Measurements from ENCODE around the gene ASPDH.

GRCh38 chr19:50557009-50557613 is 43.4 kb upstream of the ASPDH start:
- TF ChIP-seq PHF8 (CRISPR knock-in tag; IDR thresholded peaks at IDR 0.05) (no peak), SRSF9 (IDR thresholded peaks at IDR 0.05; ENCODE audit: borderline replicate concordance, insufficient read depth, low read depth, low read length, poor library complexity, severe bottlenecking) (no peak), BHLHE40 (IDR thresholded peaks at IDR 0.05; ENCODE audit: low read length) (no peak), EP300 (IDR thresholded peaks at IDR 0.05; ENCODE audit: low read depth in 2 of 2, low read length in 2 of 2) (no peak), EP300 (CRISPR knock-in tag; IDR thresholded peaks at IDR 0.05; ENCODE audit: borderline replicate concordance) (no peak), MYC (CRISPR knock-in tag; IDR thresholded peaks at IDR 0.05; ENCODE audit: borderline replicate concordance) (no peak)
- TF ChIP-seq, protein P1, sequence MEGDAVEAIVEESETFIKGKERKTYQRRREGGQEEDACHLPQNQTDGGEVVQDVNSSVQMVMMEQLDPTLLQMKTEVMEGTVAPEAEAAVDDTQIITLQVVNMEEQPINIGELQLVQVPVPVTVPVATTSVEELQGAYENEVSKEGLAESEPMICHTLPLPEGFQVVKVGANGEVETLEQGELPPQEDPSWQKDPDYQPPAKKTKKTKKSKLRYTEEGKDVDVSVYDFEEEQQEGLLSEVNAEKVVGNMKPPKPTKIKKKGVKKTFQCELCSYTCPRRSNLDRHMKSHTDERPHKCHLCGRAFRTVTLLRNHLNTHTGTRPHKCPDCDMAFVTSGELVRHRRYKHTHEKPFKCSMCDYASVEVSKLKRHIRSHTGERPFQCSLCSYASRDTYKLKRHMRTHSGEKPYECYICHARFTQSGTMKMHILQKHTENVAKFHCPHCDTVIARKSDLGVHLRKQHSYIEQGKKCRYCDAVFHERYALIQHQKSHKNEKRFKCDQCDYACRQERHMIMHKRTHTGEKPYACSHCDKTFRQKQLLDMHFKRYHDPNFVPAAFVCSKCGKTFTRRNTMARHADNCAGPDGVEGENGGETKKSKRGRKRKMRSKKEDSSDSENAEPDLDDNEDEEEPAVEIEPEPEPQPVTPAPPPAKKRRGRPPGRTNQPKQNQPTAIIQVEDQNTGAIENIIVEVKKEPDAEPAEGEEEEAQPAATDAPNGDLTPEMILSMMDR (CRISPR knock-in tag; IDR thresholded peaks at IDR 0.05): no peak
